Transverse colon (tissue), 4 donors: Measurements from ENCODE around the gene ENTPD8. TPM values are rescaled to one million over a fixed set of nuclear protein-coding genes. Genes with fewer than 3 reads are reported as not detected.
"Not testable (repeated sequence)": the region's sequence is repeated elsewhere in the genome, so short reads cannot be mapped to it uniquely, and the experiment has no call there.

Experiments used
- DNase-seq: peaks from one replicate; pipeline ENCODE4 v3.0.0-alpha.2; 2019
- H3K27ac ChIP-seq, 4 donors: fragments of 200-600 bp; sonication (generic); 2 replicates each; pipeline ENCODE4 v1.5.1; 2016 to 2018; ENCODE audit warnings: inconsistent platforms in 4 of 4
- H3K27me3 ChIP-seq: fragments of 200-600 bp; sonication (generic); 2 replicates; pipeline ENCODE4 v1.5.1; 2017; ENCODE audit warnings: inconsistent platforms
- H3K36me3 ChIP-seq, 4 donors: fragments of 200-600 bp; sonication (generic); 2 replicates each; pipeline ENCODE4 v1.5.1; 2017 to 2019; ENCODE audit warnings: inconsistent platforms in 4 of 4
- H3K4me1 ChIP-seq, 4 donors: fragments of 200-600 bp; sonication (generic); 2 replicates each; pipeline ENCODE4 v1.5.1; 2017 to 2020; ENCODE audit warnings: inconsistent platforms in 4 of 4
- H3K4me3 ChIP-seq, 4 donors: fragments of 200-600 bp; sonication (generic); 1 replicate in 1 of 4; 2 replicates in 3 of 4; pipeline versions ENCODE4 v1.5.1 to v1.6.1; 2017 to 2019; ENCODE audit warnings: inconsistent platforms in 4 of 4
- H3K9me3 ChIP-seq, 2 donors: fragments of 200-600 bp; sonication (generic); 2 replicates each; pipeline ENCODE4 v1.5.1; 2017 to 2019; ENCODE audit warnings: inconsistent platforms in 2 of 2
- CTCF ChIP-seq, 5 experiments: fragments of 200-600 bp in 3 of 5; fragments of 450-650 bp in 2 of 5; sonication (generic) in 3 of 5; IDR thresholded peaks; 1 replicate in 2 of 5; 2 replicates in 3 of 5; pipeline ENCODE4 v1.5.1; 2016 to 2017; ENCODE audit warnings: antibody characterized with exemption in 5 of 5, inconsistent platforms in 3 of 5, mild to moderate bottlenecking in 2 of 5, moderate library complexity in 1 of 5
- EP300 ChIP-seq: sonication (generic); formaldehyde crosslinking; IDR thresholded peaks from one replicate; pipeline ENCODE4 v1.6.1; 2017; ENCODE audit warnings: antibody characterized with exemption, low read depth
- POLR2A ChIP-seq: fragments of 450-650 bp; IDR thresholded peaks from one replicate; pipeline ENCODE4 v1.6.1; 2016; ENCODE audit warnings: antibody characterized with exemption, mild to moderate bottlenecking, moderate library complexity
- POLR2AphosphoS5 ChIP-seq, 3 donors: sonication (generic); formaldehyde crosslinking; IDR thresholded peaks; one replicate each; pipeline ENCODE4 v1.6.1; 2016; ENCODE audit warnings: antibody characterized with exemption in 3 of 3
- WGBS, 2 donors: methylation state at CpG; one replicate each; pipeline ENCODE4 v1.1.5; 2018; ENCODE audit warnings: low coverage in 1 of 2; 5-methylcytosine and 5-hydroxymethylcytosine counted together
- in situ Hi-C, 4 donors: fragments of 200-750 bp; cut with MboI; loops; one replicate each; pipeline versions ENCODE4 v1.15.0 to v1.15.1; 2017; ENCODE audit warnings: low sequenced_read_pairs in 3 of 4, low pct_ligation_motif_present in 1 of 4, low pct_unique_long_range_greater_than_20kb in 1 of 4
- intact Hi-C: fragments of 100-400 bp; cut with DNase I; formaldehyde crosslinking; loops from one replicate; pipeline ENCODE4 v1.15.1; 2023; ENCODE audit warnings: low total_unique reads
- total RNA-seq, 4 donors: library from RNA; depleted of rRNA; stranded (reverse); fragments of >200 nt; gene quantifications; one replicate each; pipeline ENCODE4 v1.1.0, GENCODE V29; 2016

ENTPD8 gene
- total RNA-seq, 4 donors from 2014 or later = 20.7 to 109 (median 63.8) TPM

- Histone ChIP-seq H3K4me1 (peaks cover 5 to 14% (median 10%) of the 10 kb centered on the region in 4 donors), H3K27me3 (no peaks in the 10 kb centered on the region), H3K27ac (peak overlapping the region in 1 of 4 donors; percentile 41), H3K4me3 (no peak overlapping the region), H3K9me3 (no peaks in the 10 kb centered on the region), H3K36me3 (peaks cover 0 to 3% (median 0%) of the 10 kb centered on the region in 4 donors)
- intact Hi-C loops (no loop called here), in situ Hi-C loops (no loop called here)
- no peak for DNase-seq
- no peak for TF ChIP-seq POLR2A
- TF ChIP-seq CTCF (IDR thresholded peaks at IDR 0.05) = no peak
- no peak for TF ChIP-seq EP300
- no peak for TF ChIP-seq POLR2AphosphoS5 (IDR thresholded peaks at IDR 0.05)
- 80% methylated on average over 32 of the region's 34 CpGs; no CpG with 5 or more reads in 1 of the 2 donors for WGBS, 2 donors
Observed at GRCh38 chr9:137387114-137387890, 53.9 kb downstream of the ENTPD8 start.

GRCh38 chr9:137386507-137387113, 54.5 kb downstream of the ENTPD8 start:
- WGBS, 2 donors = 85% methylated on average over 9 of the region's 12 CpGs; no CpG with 5 or more reads in 1 of the 2 donors
- DNase-seq = not testable (repeated sequence)

GRCh38 chr9:137385061-137385655, 56.0 kb downstream of the ENTPD8 start:
- H3K27me3 ChIP-seq = no peaks in the 10 kb centered on the region
- no peak overlapping the region for H3K27ac ChIP-seq
- no peak for DNase-seq
- no peak overlapping the region for H3K4me3 ChIP-seq
- H3K9me3 ChIP-seq = no peaks in the 10 kb centered on the region
- no peaks in the 10 kb centered on the region for H3K4me1 ChIP-seq
- TF ChIP-seq POLR2A (no peak), EP300 (no peak), POLR2AphosphoS5 (IDR thresholded peaks at IDR 0.05) (no peak)
- intact Hi-C loops (no loop called here), in situ Hi-C loops (no loop called here)
- 89 to 93% methylated on average over 9 to 20 of the region's 26 CpGs for WGBS, 2 donors
- peaks cover 0 to 3% (median 0%) of the 10 kb centered on the region in 4 donors for H3K36me3 ChIP-seq

More at GRCh38 chr9:137386507-137387113, 54.5 kb downstream of the ENTPD8 start:
- in situ Hi-C loops, H3K4me3 ChIP-seq, H3K27me3 ChIP-seq, intact Hi-C loops, H3K36me3 ChIP-seq, H3K27ac ChIP-seq, H3K9me3 ChIP-seq: not testable (repeated sequence)
- H3K4me1 ChIP-seq = peaks cover 5 to 10% (median 8%) of the 10 kb centered on the region in 4 donors

Other genes starting within 250 kb of the ENTPD8 start
- gene TPRN, start 240.6 kb downstream of the ENTPD8 start, total RNA-seq = 100 to 1,000 TPM in 2 of 4 donors, 10 to 100 TPM in 2; 76.2 to 228 (median 117) TPM
- gene TMEM203, start 235.7 kb downstream of the ENTPD8 start, total RNA-seq = 10 to 100 TPM; 18.9 to 42.1 (median 28.7) TPM
- 10 to 100 TPM; 14.3 to 47.5 (median 22.0) TPM for gene NDOR1, start 235.7 kb downstream of the ENTPD8 start, total RNA-seq
- gene RNF208, start 219.1 kb downstream of the ENTPD8 start, total RNA-seq = 10 to 100 TPM in 1 of 4 donors, 1 to 10 TPM in 2, not detected in 1; 2.3 to 26.5 (median 7.5) TPM
- not detected for gene CYSRT1, start 216.2 kb downstream of the ENTPD8 start, total RNA-seq
- not detected for gene RNF224, start 213.9 kb downstream of the ENTPD8 start, total RNA-seq
- gene SLC34A3, start 210.5 kb downstream of the ENTPD8 start, total RNA-seq = not detected
- 100 to 1,000 TPM; 223 to 390 (median 348) TPM for gene TUBB4B, start 200.1 kb downstream of the ENTPD8 start, total RNA-seq
- gene STPG3, start 190.1 kb downstream of the ENTPD8 start, total RNA-seq = not detected
- 10 to 100 TPM; 28.1 to 90.5 (median 53.9) TPM for gene NELFB, start 186.0 kb downstream of the ENTPD8 start, total RNA-seq
- gene TOR4A, start 163.6 kb downstream of the ENTPD8 start, total RNA-seq = 100 to 1,000 TPM in 1 of 4 donors, 10 to 100 TPM in 3; 49.2 to 121 (median 71.7) TPM
- 100 to 1,000 TPM in 3 of 4 donors, 10 to 100 TPM in 1; 92.0 to 343 (median 134) TPM for gene NRARP, start 139.1 kb downstream of the ENTPD8 start, total RNA-seq
- 100 to 1,000 TPM in 1 of 4 donors, 10 to 100 TPM in 3; 47.6 to 228 (median 74.2) TPM for gene EXD3, start 18.2 kb downstream of the ENTPD8 start, total RNA-seq
- gene NOXA1, start 18.0 kb downstream of the ENTPD8 start, total RNA-seq = 10 to 100 TPM; 19.7 to 53.9 (median 40.8) TPM
- gene NSMF, start 18.0 kb upstream of the ENTPD8 start, total RNA-seq = 100 to 1,000 TPM in 1 of 4 donors, 10 to 100 TPM in 3; 44.6 to 130 (median 55.2) TPM
- 10 to 100 TPM; 16.0 to 95.4 (median 24.9) TPM for gene PNPLA7, start 109.0 kb upstream of the ENTPD8 start, total RNA-seq
- 100 to 1,000 TPM; 109 to 144 (median 119) TPM for gene MRPL41, start 110.5 kb upstream of the ENTPD8 start, total RNA-seq
- gene DPH7, start 137.6 kb upstream of the ENTPD8 start, total RNA-seq = 10 to 100 TPM; 28.8 to 53.5 (median 36.6) TPM
- 10 to 100 TPM in 2 of 4 donors, 1 to 10 TPM in 2; 6.7 to 11.5 (median 9.8) TPM for gene ZMYND19, start 149.2 kb upstream of the ENTPD8 start, total RNA-seq
- gene ARRDC1, start 164.3 kb upstream of the ENTPD8 start, total RNA-seq = 100 to 1,000 TPM; 132 to 560 (median 370) TPM
- gene EHMT1, start 177.6 kb upstream of the ENTPD8 start, total RNA-seq = 100 to 1,000 TPM in 2 of 4 donors, 10 to 100 TPM in 2; 93.8 to 184 (median 139) TPM